GM23338 (cell line): ENCODE results near the gene GABRR2. TPM values are rescaled to one million over a fixed set of nuclear protein-coding genes. Genes with fewer than 3 reads are reported as not detected.

Source experiments
- ATAC-seq: fragments of 200-7000 bp; cut with Tn5 transposase; 3 replicates; pipeline ENCODE4 v1.9.1; 2020
- DNase-seq: peaks from one replicate; pipeline ENCODE4 v3.0.0-alpha.2; 2015; ENCODE audit warnings: low spot score
- H2AFZ ChIP-seq: fragments of 200-600 bp; sonication (generic); 2 replicates; pipeline ENCODE4 v1.8.0; 2016; ENCODE audit warnings: antibody characterized with exemption, mild to moderate bottlenecking, moderate library complexity
- H3F3A ChIP-seq: fragments of 200-600 bp; sonication (generic); replicated peaks from 2 replicates; pipeline ENCODE4 v1.8.0; 2017; ENCODE audit warnings: antibody characterized with exemption, mixed run types, low read depth
- H3K27ac ChIP-seq: fragments of 200-600 bp; sonication (generic); 2 replicates; pipeline ENCODE4 v1.6.1; 2016; ENCODE audit warnings: low read depth
- H3K27me3 ChIP-seq: fragments of 200-600 bp; sonication (generic); 2 replicates; pipeline ENCODE4 v1.8.0; 2016; ENCODE audit warnings: mild to moderate bottlenecking, mixed run types, moderate library complexity; ENCODE audit not compliant: insufficient read depth
- H3K36me3 ChIP-seq: fragments of 200-600 bp; sonication (generic); 2 replicates; pipeline ENCODE4 v1.8.0; 2016; ENCODE audit warnings: mild to moderate bottlenecking; ENCODE audit not compliant: insufficient read depth
- H3K4me1 ChIP-seq: fragments of 200-600 bp; sonication (generic); 2 replicates; pipeline ENCODE4 v1.8.0; 2016; ENCODE audit warnings: mild to moderate bottlenecking, moderate library complexity; ENCODE audit not compliant: insufficient read depth
- H3K4me2 ChIP-seq: fragments of 200-600 bp; sonication (generic); 2 replicates; pipeline ENCODE4 v1.7.1; 2017; ENCODE audit warnings: mixed run types
- H3K4me3 ChIP-seq: fragments of 200-600 bp; sonication (generic); 2 replicates; pipeline ENCODE4 v1.6.1; 2016; ENCODE audit warnings: mixed run types
- H3K79me2 ChIP-seq: fragments of 200-600 bp; sonication (generic); replicated peaks from 2 replicates; pipeline ENCODE4 v1.8.0; 2017; ENCODE audit warnings: mild to moderate bottlenecking; ENCODE audit not compliant: insufficient read depth
- H3K9me2 ChIP-seq: fragments of 200-600 bp; sonication (generic); 2 replicates; pipeline ENCODE4 v1.8.0; 2017; ENCODE audit not compliant: insufficient read depth
- H4K20me1 ChIP-seq: fragments of 200-600 bp; sonication (generic); replicated peaks from 2 replicates; pipeline ENCODE4 v1.8.0; 2017; ENCODE audit warnings: mild to moderate bottlenecking; ENCODE audit not compliant: insufficient read depth
- H3K27ac Mint-ChIP-seq: 2 replicates; pipeline ENCODE4 v1.8.0; 2020; ENCODE audit warnings: inconsistent platforms, mild to moderate bottlenecking, moderate library complexity, mixed read lengths
- H3K27me3 Mint-ChIP-seq: 3 replicates; pipeline ENCODE4 v1.8.0; 2022; ENCODE audit warnings: low read depth, mild to moderate bottlenecking, moderate library complexity, mixed read lengths, inconsistent platforms; ENCODE audit not compliant: insufficient read depth, poor library complexity
- H3K36me3 Mint-ChIP-seq: 3 replicates; pipeline ENCODE4 v1.8.0; 2021; ENCODE audit warnings: low read depth, mild to moderate bottlenecking, inconsistent platforms, moderate library complexity, mixed read lengths
- H3K4me1 Mint-ChIP-seq: 3 replicates; pipeline ENCODE4 v1.8.0; 2020; ENCODE audit warnings: mild to moderate bottlenecking, inconsistent platforms, mixed read lengths
- H3K4me3 Mint-ChIP-seq: 3 replicates; pipeline ENCODE4 v1.8.0; 2021; ENCODE audit warnings: moderate library complexity, mild to moderate bottlenecking, inconsistent platforms, mixed read lengths
- H3K9me3 Mint-ChIP-seq: 3 replicates; pipeline ENCODE4 v1.8.0; 2020; ENCODE audit warnings: moderate library complexity, mild to moderate bottlenecking, inconsistent platforms, mixed read lengths
- CREB1 ChIP-seq: fragments of 250-450 bp; sonication (Bioruptor Pico); IDR thresholded peaks from 2 replicates; pipeline ENCODE4 v1.5.0; 2020; ENCODE audit warnings: low read depth, mild to moderate bottlenecking, moderate library complexity
- EZH2 ChIP-seq: fragments of 200-600 bp; sonication (generic); IDR thresholded peaks from one replicate; pipeline ENCODE4 v1.8.0; 2017; ENCODE audit warnings: antibody characterized with exemption, mild to moderate bottlenecking, low read depth; ENCODE audit not compliant: unreplicated experiment
- EZH2phosphoT487 ChIP-seq: fragments of 200-600 bp; sonication (generic); IDR thresholded peaks from one replicate; pipeline ENCODE4 v1.8.1; 2018; ENCODE audit warnings: antibody characterized with exemption; ENCODE audit not compliant: unreplicated experiment
- JUNB ChIP-seq: IDR thresholded peaks from one replicate; pipeline ENCODE4 v1.6.1; 2016; ENCODE audit warnings: antibody characterized with exemption; ENCODE audit not compliant: unreplicated experiment
- NANOG ChIP-seq: IDR thresholded peaks from 2 replicates; pipeline ENCODE4 v1.6.1; 2016; ENCODE audit warnings: antibody characterized with exemption, borderline replicate concordance
- POLR2AphosphoS5 ChIP-seq: IDR thresholded peaks from 2 replicates; pipeline ENCODE4 v1.6.1; 2016; ENCODE audit warnings: antibody characterized with exemption, low read depth
- STAT1 ChIP-seq: IDR thresholded peaks from one replicate; pipeline ENCODE4 v1.6.1; 2016; ENCODE audit warnings: antibody characterized with exemption; ENCODE audit not compliant: unreplicated experiment
- ZNF114 ChIP-seq: fragments of 250-450 bp; sonication (Bioruptor Pico); IDR thresholded peaks from 2 replicates; pipeline ENCODE4 v1.5.0; 2020; ENCODE audit warnings: mild to moderate bottlenecking, moderate library complexity
- ZNF331 ChIP-seq: fragments of 250-450 bp; sonication (Bioruptor Pico); IDR thresholded peaks from 2 replicates; pipeline ENCODE4 v1.5.0; 2020; ENCODE audit warnings: low read depth, mild to moderate bottlenecking, moderate library complexity
- polyA plus RNA-seq: library from polyadenylated mRNA; unstranded; fragments of >200 nt; fragmentation: Nextera tagmentation; extraction: Ambion mirVana; gene quantifications from 2 replicates; pipeline ENCODE4 v1.2.1, GENCODE V29; 2016
- total RNA-seq: library from RNA; depleted of rRNA; stranded (reverse); fragments of >200 nt; shearing (Covaris generic); gene quantifications from 2 replicates; pipeline ENCODE4 v1.2.3, GENCODE V29; 2014
- TF ChIP-seq, protein P1 (sequence below), 2 experiments: fragments of 200-600 bp in 1 of 2; sonication (generic) in 1 of 2; conservative IDR thresholded peaks; 2 replicates each; pipeline versions ENCODE4 v1.5.1 to v1.6.1; 2016 to 2017; ENCODE audit warnings: antibody characterized with exemption in 2 of 2, low read depth in 2 of 2, mild to moderate bottlenecking in 2 of 2, moderate library complexity in 1 of 2
- TF ChIP-seq, protein P2 (sequence below): IDR thresholded peaks from one replicate; pipeline ENCODE4 v1.6.1; 2018; ENCODE audit warnings: antibody characterized with exemption; ENCODE audit not compliant: unreplicated experiment
- TF ChIP-seq, protein P3 (sequence below): IDR thresholded peaks from 2 replicates; pipeline ENCODE4 v1.6.1; 2016; ENCODE audit warnings: antibody characterized with exemption

The GABRR2 gene
- total and polyA plus RNA-seq, 2 experiments from 2014 or later = not detected

DNA sequence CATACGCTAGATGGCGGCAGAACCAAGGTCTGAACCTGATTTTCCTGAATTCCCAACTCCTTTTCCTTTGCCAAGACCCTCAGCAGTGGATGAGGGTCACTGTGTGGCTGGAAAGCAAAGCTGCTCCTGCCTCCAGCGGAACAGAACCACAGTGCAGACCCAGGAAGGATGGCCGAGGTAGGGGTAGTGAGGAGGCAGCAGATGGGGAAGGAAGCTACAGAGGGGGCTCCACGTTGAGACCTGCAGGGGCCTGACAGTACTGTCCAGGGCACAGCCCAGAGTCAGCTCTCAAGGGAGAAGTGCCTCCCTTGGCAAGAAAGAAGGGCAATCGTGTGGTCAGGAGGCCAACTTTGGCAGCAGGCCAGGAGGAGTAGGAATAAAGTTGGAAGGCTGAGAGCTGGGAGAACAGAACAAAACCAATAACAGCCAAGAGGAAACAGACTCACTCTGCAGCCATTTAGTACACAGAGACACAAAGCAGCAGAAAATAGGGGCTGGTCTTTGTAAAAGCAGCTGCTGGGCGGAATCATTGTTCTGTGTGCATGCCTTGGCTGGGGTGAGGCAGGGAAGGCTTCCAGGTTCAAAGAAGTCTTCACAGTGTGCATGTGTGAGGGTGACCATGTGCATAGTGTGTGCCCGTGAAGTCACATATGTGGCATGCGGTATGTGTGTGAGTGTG lies 3.1 kb downstream of the GABRR2 start:
- Histone ChIP-seq H3K79me2 (no peaks in the 10 kb centered on the region), H3K27ac (no peak overlapping the region), H3K4me1 (no peaks in the 10 kb centered on the region), H3K9me2 (no peaks in the 10 kb centered on the region), H3K36me3 (no peaks in the 10 kb centered on the region), H3K4me2 (no peak overlapping the region), H3K27me3 (no peaks in the 10 kb centered on the region), H4K20me1 (no peaks in the 10 kb centered on the region), H2AFZ (peak overlapping the region; percentile 87; the same call in 1 of the 2 replicates), H3K4me3 (no peak overlapping the region), H3F3A (no peaks in the 10 kb centered on the region)
- Mint-ChIP-seq H3K4me3 (no peak overlapping the region), H3K9me3 (no peaks in the 10 kb centered on the region), H3K36me3 (no peaks in the 10 kb centered on the region), H3K27ac (peak overlapping the region; percentile 68; the same call in 1 of the 2 replicates), H3K27me3 (peaks cover 5% of the 10 kb centered on the region), H3K4me1 (peaks cover 20% of the 10 kb centered on the region)
- TF ChIP-seq JUNB = no peak
- TF ChIP-seq, protein P1, sequence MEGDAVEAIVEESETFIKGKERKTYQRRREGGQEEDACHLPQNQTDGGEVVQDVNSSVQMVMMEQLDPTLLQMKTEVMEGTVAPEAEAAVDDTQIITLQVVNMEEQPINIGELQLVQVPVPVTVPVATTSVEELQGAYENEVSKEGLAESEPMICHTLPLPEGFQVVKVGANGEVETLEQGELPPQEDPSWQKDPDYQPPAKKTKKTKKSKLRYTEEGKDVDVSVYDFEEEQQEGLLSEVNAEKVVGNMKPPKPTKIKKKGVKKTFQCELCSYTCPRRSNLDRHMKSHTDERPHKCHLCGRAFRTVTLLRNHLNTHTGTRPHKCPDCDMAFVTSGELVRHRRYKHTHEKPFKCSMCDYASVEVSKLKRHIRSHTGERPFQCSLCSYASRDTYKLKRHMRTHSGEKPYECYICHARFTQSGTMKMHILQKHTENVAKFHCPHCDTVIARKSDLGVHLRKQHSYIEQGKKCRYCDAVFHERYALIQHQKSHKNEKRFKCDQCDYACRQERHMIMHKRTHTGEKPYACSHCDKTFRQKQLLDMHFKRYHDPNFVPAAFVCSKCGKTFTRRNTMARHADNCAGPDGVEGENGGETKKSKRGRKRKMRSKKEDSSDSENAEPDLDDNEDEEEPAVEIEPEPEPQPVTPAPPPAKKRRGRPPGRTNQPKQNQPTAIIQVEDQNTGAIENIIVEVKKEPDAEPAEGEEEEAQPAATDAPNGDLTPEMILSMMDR (conservative IDR thresholded peaks at IDR 0.05; ENCODE audit: low read depth in 2 of 2) = peak; percentile 81 to 95
- ATAC-seq (peak; percentile 98), DNase-seq (peak; percentile 88)

DNA sequence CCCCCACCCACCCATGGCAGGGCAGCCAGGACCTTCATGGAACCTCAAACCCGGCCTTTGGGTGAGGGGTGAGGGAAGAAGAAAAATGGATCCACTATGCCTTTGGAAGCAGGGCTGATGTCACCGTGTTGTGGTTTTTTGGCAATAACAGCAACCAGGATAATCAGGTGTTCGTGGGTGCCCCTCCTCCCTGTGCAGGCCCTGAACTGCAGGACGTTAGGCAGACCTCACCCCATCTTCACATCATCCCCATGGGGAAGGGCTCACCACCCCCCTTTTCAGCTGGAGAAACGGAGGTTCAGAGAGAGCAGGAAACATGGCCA lies 3.6 kb downstream of the GABRR2 start:
- H3K4me3 ChIP-seq = no peak overlapping the region
- no peaks in the 10 kb centered on the region for H3K36me3 ChIP-seq
- peak overlapping the region; percentile 88 for H2AFZ ChIP-seq
- no peaks in the 10 kb centered on the region for H3K4me1 ChIP-seq
- no peaks in the 10 kb centered on the region for H3K27me3 ChIP-seq
- H3K9me3 Mint-ChIP-seq = no peaks in the 10 kb centered on the region
- DNase-seq (no peak), ATAC-seq (no peak)
- no peaks in the 10 kb centered on the region for H3K36me3 Mint-ChIP-seq
- no peaks in the 10 kb centered on the region for H3F3A ChIP-seq
- H3K27ac Mint-ChIP-seq = no peak overlapping the region
- H3K27me3 Mint-ChIP-seq = peaks cover 3% of the 10 kb centered on the region
- no peaks in the 10 kb centered on the region for H4K20me1 ChIP-seq
- peaks cover 16% of the 10 kb centered on the region for H3K4me1 Mint-ChIP-seq
- H3K9me2 ChIP-seq = no peaks in the 10 kb centered on the region
- H3K27ac ChIP-seq = no peak overlapping the region
- H3K79me2 ChIP-seq = no peaks in the 10 kb centered on the region
- no peak overlapping the region for H3K4me2 ChIP-seq
- no peak overlapping the region for H3K4me3 Mint-ChIP-seq
- TF ChIP-seq, protein P2, sequence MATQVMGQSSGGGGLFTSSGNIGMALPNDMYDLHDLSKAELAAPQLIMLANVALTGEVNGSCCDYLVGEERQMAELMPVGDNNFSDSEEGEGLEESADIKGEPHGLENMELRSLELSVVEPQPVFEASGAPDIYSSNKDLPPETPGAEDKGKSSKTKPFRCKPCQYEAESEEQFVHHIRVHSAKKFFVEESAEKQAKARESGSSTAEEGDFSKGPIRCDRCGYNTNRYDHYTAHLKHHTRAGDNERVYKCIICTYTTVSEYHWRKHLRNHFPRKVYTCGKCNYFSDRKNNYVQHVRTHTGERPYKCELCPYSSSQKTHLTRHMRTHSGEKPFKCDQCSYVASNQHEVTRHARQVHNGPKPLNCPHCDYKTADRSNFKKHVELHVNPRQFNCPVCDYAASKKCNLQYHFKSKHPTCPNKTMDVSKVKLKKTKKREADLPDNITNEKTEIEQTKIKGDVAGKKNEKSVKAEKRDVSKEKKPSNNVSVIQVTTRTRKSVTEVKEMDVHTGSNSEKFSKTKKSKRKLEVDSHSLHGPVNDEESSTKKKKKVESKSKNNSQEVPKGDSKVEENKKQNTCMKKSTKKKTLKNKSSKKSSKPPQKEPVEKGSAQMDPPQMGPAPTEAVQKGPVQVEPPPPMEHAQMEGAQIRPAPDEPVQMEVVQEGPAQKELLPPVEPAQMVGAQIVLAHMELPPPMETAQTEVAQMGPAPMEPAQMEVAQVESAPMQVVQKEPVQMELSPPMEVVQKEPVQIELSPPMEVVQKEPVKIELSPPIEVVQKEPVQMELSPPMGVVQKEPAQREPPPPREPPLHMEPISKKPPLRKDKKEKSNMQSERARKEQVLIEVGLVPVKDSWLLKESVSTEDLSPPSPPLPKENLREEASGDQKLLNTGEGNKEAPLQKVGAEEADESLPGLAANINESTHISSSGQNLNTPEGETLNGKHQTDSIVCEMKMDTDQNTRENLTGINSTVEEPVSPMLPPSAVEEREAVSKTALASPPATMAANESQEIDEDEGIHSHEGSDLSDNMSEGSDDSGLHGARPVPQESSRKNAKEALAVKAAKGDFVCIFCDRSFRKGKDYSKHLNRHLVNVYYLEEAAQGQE = no peak
- TF ChIP-seq STAT1 (no peak), POLR2AphosphoS5 (no peak), ZNF331 (CRISPR knock-in tag) (no peak), ZNF114 (CRISPR knock-in tag) (no peak), JUNB (no peak), EZH2phosphoT487 (no peak), CREB1 (CRISPR knock-in tag) (no peak), NANOG (no peak), EZH2 (no peak)
- TF ChIP-seq, protein P1 (conservative IDR thresholded peaks at IDR 0.05; ENCODE audit: low read depth in 2 of 2) = no peak; a peak in 1 of 4 replicates
- TF ChIP-seq, protein P3, sequence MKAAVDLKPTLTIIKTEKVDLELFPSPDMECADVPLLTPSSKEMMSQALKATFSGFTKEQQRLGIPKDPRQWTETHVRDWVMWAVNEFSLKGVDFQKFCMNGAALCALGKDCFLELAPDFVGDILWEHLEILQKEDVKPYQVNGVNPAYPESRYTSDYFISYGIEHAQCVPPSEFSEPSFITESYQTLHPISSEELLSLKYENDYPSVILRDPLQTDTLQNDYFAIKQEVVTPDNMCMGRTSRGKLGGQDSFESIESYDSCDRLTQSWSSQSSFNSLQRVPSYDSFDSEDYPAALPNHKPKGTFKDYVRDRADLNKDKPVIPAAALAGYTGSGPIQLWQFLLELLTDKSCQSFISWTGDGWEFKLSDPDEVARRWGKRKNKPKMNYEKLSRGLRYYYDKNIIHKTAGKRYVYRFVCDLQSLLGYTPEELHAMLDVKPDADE = no peak
